Transverse colon (tissue), 4 donors: Measurements from ENCODE around the gene GLUD2. TPM values are rescaled to one million over a fixed set of nuclear protein-coding genes. Genes with fewer than 3 reads are reported as not detected.
"Not testable (repeated sequence)": the region's sequence is repeated elsewhere in the genome, so short reads cannot be mapped to it uniquely, and the experiment has no call there.

Source experiments
- DNase-seq: peaks from one replicate; pipeline ENCODE4 v3.0.0-alpha.2; 2019
- H3K27ac ChIP-seq, 4 donors: fragments of 200-600 bp; sonication (generic); 2 replicates each; pipeline ENCODE4 v1.5.1; 2016 to 2018; ENCODE audit warnings: inconsistent platforms in 4 of 4
- H3K27me3 ChIP-seq: fragments of 200-600 bp; sonication (generic); 2 replicates; pipeline ENCODE4 v1.5.1; 2017; ENCODE audit warnings: inconsistent platforms
- H3K36me3 ChIP-seq, 4 donors: fragments of 200-600 bp; sonication (generic); 2 replicates each; pipeline ENCODE4 v1.5.1; 2017 to 2019; ENCODE audit warnings: inconsistent platforms in 4 of 4
- H3K4me1 ChIP-seq, 4 donors: fragments of 200-600 bp; sonication (generic); 2 replicates each; pipeline ENCODE4 v1.5.1; 2017 to 2020; ENCODE audit warnings: inconsistent platforms in 4 of 4
- H3K4me3 ChIP-seq, 4 donors: fragments of 200-600 bp; sonication (generic); 1 replicate in 1 of 4; 2 replicates in 3 of 4; pipeline versions ENCODE4 v1.5.1 to v1.6.1; 2017 to 2019; ENCODE audit warnings: inconsistent platforms in 4 of 4
- H3K9me3 ChIP-seq, 2 donors: fragments of 200-600 bp; sonication (generic); 2 replicates each; pipeline ENCODE4 v1.5.1; 2017 to 2019; ENCODE audit warnings: inconsistent platforms in 2 of 2
- EP300 ChIP-seq: sonication (generic); formaldehyde crosslinking; IDR thresholded peaks from one replicate; pipeline ENCODE4 v1.6.1; 2017; ENCODE audit warnings: antibody characterized with exemption, low read depth
- POLR2A ChIP-seq: fragments of 450-650 bp; IDR thresholded peaks from one replicate; pipeline ENCODE4 v1.6.1; 2016; ENCODE audit warnings: antibody characterized with exemption, mild to moderate bottlenecking, moderate library complexity
- POLR2AphosphoS5 ChIP-seq, 3 donors: sonication (generic); formaldehyde crosslinking; IDR thresholded peaks; one replicate each; pipeline ENCODE4 v1.6.1; 2016; ENCODE audit warnings: antibody characterized with exemption in 3 of 3
- WGBS, 2 donors: methylation state at CpG; one replicate each; pipeline ENCODE4 v1.1.5; 2018; ENCODE audit warnings: low coverage in 1 of 2; 5-methylcytosine and 5-hydroxymethylcytosine counted together
- in situ Hi-C, 4 donors: fragments of 200-750 bp; cut with MboI; loops; one replicate each; pipeline versions ENCODE4 v1.15.0 to v1.15.1; 2017; ENCODE audit warnings: low sequenced_read_pairs in 3 of 4, low pct_ligation_motif_present in 1 of 4, low pct_unique_long_range_greater_than_20kb in 1 of 4
- intact Hi-C: fragments of 100-400 bp; cut with DNase I; formaldehyde crosslinking; loops from one replicate; pipeline ENCODE4 v1.15.1; 2023; ENCODE audit warnings: low total_unique reads
- total RNA-seq, 4 donors: library from RNA; depleted of rRNA; stranded (reverse); fragments of >200 nt; gene quantifications; one replicate each; pipeline ENCODE4 v1.1.0, GENCODE V29; 2016
- TF ChIP-seq, protein P1 (sequence below), 5 experiments: fragments of 200-600 bp in 3 of 5; fragments of 450-650 bp in 2 of 5; sonication (generic) in 3 of 5; IDR thresholded peaks; 1 replicate in 2 of 5; 2 replicates in 3 of 5; pipeline ENCODE4 v1.5.1; 2016 to 2017; ENCODE audit warnings: antibody characterized with exemption in 5 of 5, inconsistent platforms in 3 of 5, mild to moderate bottlenecking in 2 of 5, moderate library complexity in 1 of 5

The GLUD2 gene
- total RNA-seq, 4 donors from 2014 or later, result 0.79 to 5.0 (median 1.2) TPM; not detected in 1

GRCh38 chrX:121064579-121064978 lies 17.2 kb downstream of the GLUD2 start:
- WGBS, 2 donors, result 82 to 87% methylated on average over 4 to 6 of the region's 6 CpGs
- DNase-seq, result no peak
- Histone ChIP-seq H3K4me1 (no peaks in the 10 kb centered on the region), H3K9me3 (no peaks in the 10 kb centered on the region), H3K27me3 (no peaks in the 10 kb centered on the region), H3K36me3 (no peaks in the 10 kb centered on the region), H3K4me3 (no peak overlapping the region), H3K27ac (no peak overlapping the region)
- intact Hi-C loops (no loop called here), in situ Hi-C loops (no loop called here)
- TF ChIP-seq, protein P1, sequence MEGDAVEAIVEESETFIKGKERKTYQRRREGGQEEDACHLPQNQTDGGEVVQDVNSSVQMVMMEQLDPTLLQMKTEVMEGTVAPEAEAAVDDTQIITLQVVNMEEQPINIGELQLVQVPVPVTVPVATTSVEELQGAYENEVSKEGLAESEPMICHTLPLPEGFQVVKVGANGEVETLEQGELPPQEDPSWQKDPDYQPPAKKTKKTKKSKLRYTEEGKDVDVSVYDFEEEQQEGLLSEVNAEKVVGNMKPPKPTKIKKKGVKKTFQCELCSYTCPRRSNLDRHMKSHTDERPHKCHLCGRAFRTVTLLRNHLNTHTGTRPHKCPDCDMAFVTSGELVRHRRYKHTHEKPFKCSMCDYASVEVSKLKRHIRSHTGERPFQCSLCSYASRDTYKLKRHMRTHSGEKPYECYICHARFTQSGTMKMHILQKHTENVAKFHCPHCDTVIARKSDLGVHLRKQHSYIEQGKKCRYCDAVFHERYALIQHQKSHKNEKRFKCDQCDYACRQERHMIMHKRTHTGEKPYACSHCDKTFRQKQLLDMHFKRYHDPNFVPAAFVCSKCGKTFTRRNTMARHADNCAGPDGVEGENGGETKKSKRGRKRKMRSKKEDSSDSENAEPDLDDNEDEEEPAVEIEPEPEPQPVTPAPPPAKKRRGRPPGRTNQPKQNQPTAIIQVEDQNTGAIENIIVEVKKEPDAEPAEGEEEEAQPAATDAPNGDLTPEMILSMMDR (IDR thresholded peaks at IDR 0.05), result no peak
- no peak for TF ChIP-seq POLR2AphosphoS5 (IDR thresholded peaks at IDR 0.05)
- TF ChIP-seq POLR2A, result no peak

GRCh38 chrX:121084247-121084646 lies 36.8 kb downstream of the GLUD2 start:
- H3K4me1 ChIP-seq, DNase-seq, in situ Hi-C loops, H3K9me3 ChIP-seq, H3K27ac ChIP-seq, intact Hi-C loops, H3K36me3 ChIP-seq, H3K4me3 ChIP-seq, H3K27me3 ChIP-seq: not testable (repeated sequence)
- 40% methylated on average over 2 of the region's 2 CpGs; no CpG with 5 or more reads in 1 of the 2 donors for WGBS, 2 donors

- in situ Hi-C loops, result no loop called here
- intact Hi-C loops, result no loop called here
- Histone ChIP-seq H3K4me1 (no peaks in the 10 kb centered on the region), H3K4me3 (no peak overlapping the region), H3K9me3 (no peaks in the 10 kb centered on the region), H3K36me3 (no peaks in the 10 kb centered on the region), H3K27ac (no peak overlapping the region), H3K27me3 (no peaks in the 10 kb centered on the region)
- no peak for TF ChIP-seq EP300
- TF ChIP-seq, protein P1 (IDR thresholded peaks at IDR 0.05), result no peak
- TF ChIP-seq POLR2AphosphoS5 (IDR thresholded peaks at IDR 0.05), result no peak
- TF ChIP-seq POLR2A, result no peak
- 84% methylated on average over 3 of the region's 3 CpGs; no CpG with 5 or more reads in 1 of the 2 donors for WGBS, 2 donors
- no peak for DNase-seq
Observed at GRCh38 chrX:121084903-121085611, 37.6 kb downstream of the GLUD2 start.

DNA sequence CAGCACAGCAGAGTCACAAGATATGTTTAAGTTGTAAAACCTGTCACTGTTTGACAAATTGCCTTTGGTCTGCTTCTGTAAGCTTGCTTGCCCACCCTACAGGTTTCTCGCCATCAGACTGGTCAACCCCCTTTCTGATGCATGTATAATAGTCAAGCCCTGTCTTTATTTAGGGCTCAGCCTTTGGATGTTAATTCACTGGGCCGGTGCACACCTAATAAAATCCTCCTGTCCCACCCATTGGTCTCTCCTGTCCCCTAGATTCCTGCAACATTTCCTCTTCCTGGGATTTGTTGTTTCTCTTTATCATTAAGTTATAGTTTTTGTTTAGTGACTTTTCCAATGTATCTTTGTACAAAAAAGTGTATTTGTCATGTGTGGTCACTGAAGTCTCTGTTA lies 38.2 kb downstream of the GLUD2 start:
- in situ Hi-C loops (no loop called here), intact Hi-C loops (no loop called here)
- H3K36me3 ChIP-seq, result no peaks in the 10 kb centered on the region
- no peaks in the 10 kb centered on the region for H3K9me3 ChIP-seq
- no peak overlapping the region for H3K27ac ChIP-seq
- no peak overlapping the region for H3K4me3 ChIP-seq
- H3K27me3 ChIP-seq, result no peaks in the 10 kb centered on the region
- WGBS, 2 donors, result 50 to 57% methylated on average over 1 to 2 of the region's 2 CpGs
- no peaks in the 10 kb centered on the region for H3K4me1 ChIP-seq
- TF ChIP-seq EP300 (no peak), POLR2AphosphoS5 (IDR thresholded peaks at IDR 0.05) (no peak), POLR2A (no peak)
- TF ChIP-seq, protein P1 (IDR thresholded peaks at IDR 0.05), result no peak
- no peak for DNase-seq

GRCh38 chrX:121093011-121093410 lies 45.6 kb downstream of the GLUD2 start:
- intact Hi-C loops, result no loop called here
- in situ Hi-C loops, result no loop called here
- DNase-seq, result no peak
- no peak for TF ChIP-seq POLR2AphosphoS5 (IDR thresholded peaks at IDR 0.05)
- no peak for TF ChIP-seq POLR2A
- TF ChIP-seq, protein P1 (IDR thresholded peaks at IDR 0.05), result no peak
- TF ChIP-seq EP300, result no peak
- H3K27me3 ChIP-seq, result no peaks in the 10 kb centered on the region
- H3K9me3 ChIP-seq, result no peaks in the 10 kb centered on the region
- no peaks in the 10 kb centered on the region for H3K4me1 ChIP-seq
- no peaks in the 10 kb centered on the region for H3K36me3 ChIP-seq
- H3K27ac ChIP-seq, result no peak overlapping the region
- WGBS, 2 donors, result 59 to 80% methylated on average over 1 to 2 of the region's 2 CpGs
- no peak overlapping the region for H3K4me3 ChIP-seq
